Stimulated activated CD4-positive, alpha-beta T cell treated with anti-CD3 and anti-CD28 coated beads, Interleukin-4, amount 100 ng/mL, for 48 hours (primary cell): ENCODE data around the gene UGT2A3.
"Not testable (repeated sequence)": the region's sequence is repeated elsewhere in the genome, so short reads cannot be mapped to it uniquely, and the experiment has no call there.

Source experiments
- DNase-seq, 2 donors: peaks; one replicate each; pipeline ENCODE4 v3.0.0-alpha.2; 2020; ENCODE audit warnings: low read depth in 2 of 2

The UGT2A3 gene

DNA sequence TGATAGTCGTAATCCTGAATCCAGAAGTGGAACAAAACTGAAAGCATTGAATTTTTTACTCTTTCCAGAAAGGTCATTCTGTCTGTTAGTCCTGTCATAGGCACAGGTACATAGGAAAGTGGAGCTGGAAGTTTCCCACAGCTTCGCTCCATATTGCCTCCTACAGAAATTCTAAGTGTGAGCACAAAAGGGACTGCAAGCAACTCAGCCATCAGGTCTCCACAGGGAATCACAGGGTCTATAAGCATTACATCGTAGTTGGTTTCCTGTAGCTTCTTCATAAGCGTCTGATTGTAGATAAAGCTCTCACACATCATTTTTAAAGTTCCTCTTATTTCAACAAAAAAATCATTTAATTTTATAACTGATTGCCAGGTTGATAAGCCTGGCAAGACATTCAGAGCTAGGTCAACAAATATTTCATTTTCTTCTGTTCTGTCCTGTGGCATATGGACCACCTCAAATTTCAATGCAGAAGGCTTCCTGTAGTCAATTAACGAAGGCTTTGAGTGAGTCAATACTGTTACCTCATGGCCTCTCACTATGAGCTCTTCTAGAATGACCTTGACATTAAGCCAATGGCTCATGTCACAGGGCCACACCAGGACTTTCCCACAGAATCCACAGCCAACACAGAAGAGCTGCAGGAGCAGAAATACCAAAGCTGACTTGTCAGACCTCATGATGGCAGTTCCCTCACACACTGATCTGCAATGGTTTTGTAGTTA lies at the start of gene UGT2A3:
Gene UGT2A3, minus strand, starts transcription at position 727 of the 728 bp plus-strand sequence. Its CDS starts 44 bp downstream, at position 683.
- DNase-seq, result no peak

DNA sequence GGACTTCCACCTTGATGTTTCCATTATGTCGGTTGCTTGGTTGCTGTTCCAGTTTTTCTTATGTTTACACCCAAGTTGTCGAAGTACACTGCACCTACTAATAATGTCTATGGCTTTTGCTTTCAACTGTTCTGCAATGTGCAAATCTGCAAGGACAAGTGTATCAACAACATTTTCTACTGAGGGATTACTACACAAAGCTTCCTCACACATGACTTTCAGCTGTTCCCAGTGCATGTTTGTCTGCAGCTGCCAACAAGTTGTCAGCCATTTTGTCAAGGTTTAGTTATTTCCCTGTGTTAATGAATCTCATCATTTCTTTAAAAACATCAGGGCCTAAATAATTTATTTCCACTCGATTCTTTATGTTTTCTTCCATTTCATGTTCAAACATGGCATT lies 45.4 kb upstream of the UGT2A3 start:
- no peak for DNase-seq

DNA sequence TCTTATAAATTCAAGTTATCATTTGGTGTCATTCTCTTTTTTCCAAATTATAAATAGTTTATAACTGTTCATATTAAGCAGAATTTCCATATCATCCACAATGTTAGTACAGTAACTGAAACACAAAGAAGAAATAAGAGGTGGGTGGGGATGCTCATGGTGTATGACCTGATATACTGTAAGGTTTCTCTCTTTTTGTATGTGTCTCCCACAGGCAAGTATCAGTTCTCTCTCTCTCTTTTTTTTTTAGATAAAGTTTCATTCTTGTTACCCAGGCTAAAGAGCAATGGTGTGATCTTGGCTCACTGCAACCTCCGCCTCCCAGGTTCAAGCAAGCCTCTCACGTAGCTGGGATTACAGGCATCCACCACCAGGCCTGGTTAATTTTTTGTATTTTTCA lies 43.7 kb upstream of the UGT2A3 start:
- DNase-seq, result no peak

DNA sequence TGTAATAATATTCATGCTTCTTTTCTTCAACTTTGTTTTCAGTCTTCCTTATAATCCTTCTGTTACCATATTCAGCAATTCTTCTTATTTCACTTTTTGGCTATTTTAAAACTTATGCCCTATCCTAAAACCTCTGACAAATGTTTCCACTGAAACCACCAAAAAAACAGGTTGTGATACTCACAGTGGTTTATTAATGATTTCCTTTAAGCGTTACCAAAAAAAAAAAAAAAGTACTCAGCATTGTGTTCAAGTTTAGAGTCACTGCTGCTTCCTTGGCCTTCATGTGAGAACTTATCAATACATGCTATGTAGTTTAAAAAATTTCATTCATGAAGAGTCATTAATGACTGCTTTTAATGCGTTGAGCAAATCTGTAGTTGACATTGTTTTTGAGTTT lies 35.4 kb upstream of the UGT2A3 start:
- no peak for DNase-seq

DNA sequence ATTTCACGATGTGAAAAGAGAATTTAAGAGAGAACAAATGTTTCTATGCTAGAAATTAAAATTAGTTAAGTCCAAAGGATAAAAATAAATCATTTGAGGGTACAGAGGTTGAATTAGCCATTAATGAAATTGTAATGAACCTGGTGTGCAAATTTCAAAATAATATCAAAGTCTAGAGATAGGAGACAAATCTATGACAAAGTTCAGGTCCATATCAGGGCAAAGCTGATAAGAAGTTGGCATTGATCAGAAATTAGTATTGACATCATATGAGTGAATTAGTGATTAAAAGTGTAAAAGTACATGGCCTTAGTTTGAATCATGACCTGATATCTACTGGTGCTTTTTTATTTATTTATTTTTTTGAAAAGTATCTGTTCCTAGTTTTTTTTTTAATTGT lies 33.8 kb upstream of the UGT2A3 start:
- DNase-seq, result no peak

DNA sequence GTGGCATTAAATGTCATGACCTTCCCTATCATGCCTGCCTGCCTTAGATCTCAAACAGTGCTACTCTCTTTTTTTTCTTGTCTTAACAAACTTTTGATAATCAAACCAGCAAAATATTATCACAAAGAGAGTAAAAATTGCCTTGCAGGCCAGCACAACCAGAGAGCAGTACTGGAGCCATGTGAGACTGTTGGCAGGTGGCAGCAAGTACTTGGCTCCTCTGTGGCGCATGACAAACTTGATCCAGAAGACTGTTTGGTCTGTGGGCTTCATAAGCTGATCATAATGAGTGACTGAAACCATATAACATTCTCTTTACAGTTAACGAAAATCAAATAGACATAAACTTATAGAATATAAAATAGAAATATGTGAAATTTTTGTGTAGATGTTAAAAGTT lies 33.3 kb upstream of the UGT2A3 start:
- DNase-seq, result no peak

DNA sequence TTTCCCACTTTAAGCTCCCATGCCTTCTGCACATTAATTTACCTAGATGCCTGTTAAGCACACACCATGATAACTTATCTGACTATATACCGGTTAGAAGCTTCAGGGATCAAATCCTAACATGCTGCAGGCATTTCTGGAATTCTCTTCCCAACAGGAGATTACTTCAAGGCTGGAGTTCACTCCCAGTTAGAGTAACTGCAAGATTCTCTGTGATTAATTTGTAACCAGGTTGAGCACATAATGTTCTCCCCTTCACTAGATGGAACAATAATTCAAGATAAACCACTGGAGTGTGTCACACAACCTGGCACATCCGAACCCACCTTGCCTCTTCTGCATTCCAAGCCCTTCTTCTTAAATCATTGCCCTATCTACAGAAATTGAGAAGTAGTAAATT lies 11.8 kb upstream of the UGT2A3 start:
- no peak for DNase-seq

DNA sequence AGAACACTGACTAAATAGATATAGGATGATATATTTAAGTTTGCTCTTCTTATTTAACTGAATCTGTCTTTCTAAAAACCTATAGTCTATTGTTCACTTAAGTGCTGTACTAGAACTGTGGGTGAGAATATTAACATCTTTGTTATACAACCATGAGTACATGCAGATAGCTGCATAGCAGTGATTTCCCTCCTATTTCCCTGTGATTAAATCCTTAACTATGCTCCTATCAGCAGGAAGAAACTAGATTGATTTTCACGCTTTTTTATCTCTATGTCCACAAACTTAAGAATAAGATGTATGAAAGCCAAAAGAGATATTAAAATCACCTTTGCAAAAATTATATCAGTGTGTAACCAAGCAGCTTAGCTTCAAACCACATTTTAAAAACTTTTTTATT lies 11.3 kb upstream of the UGT2A3 start:
- no peak for DNase-seq

DNA sequence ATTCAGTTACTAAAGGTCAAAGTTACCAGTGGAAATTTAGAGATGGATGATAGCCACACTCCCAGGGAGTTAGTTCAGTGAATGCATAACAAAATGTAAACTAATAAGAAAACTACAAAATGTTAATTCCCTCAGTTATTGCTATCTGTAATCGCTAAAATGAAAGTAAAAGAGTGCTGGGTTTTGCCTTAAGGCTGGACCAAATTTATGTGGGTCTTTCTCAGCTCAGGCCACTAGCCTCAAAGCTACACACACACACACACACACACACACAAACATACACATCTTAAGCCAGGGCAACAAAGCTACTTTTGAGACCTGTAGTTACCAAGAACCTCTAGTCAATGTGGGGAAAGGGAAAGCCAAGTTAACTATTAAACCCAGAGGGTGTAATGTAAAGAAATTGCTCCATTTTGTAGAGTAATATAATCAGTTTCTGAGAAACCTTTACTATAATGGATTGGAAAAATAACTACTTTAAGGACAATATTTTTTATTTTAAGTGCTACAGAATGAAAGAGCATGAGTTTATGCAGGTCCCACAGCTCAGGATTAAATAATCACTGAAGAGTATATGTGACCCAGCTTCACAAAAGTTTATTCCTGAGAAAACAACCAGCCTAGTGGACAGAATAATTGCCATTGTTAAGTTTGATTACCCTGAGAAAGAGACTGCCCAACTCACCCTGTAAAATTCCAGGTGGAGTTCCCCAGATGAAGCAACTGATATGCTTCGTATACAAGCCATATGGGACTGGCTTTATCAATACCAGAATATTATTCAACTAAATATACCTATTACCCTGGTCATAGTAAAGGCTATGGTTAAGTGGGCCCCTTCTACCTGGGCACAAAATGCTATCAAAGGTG lies 8.9 kb upstream of the UGT2A3 start:
- no peak for DNase-seq

DNA sequence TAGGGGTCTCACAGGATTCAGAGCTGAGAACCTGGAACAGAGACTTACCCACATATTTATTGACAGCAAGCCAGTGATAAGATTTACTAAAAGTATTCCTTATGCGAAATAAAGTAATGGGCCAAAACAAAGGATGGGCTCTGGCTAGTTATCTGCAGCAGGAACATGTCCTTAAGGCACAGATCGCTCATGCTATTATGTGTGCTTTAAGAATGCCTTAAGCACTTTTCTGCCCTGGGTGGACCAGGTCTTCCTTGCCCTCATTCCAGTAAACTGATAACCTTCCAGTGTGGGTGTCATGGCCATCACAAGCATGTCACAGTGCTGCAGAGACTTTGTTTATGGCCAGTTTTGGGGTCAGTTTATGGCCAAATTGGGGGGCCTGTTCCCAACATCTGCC lies 7.5 kb upstream of the UGT2A3 start:
- DNase-seq, result not testable (repeated sequence)

DNA sequence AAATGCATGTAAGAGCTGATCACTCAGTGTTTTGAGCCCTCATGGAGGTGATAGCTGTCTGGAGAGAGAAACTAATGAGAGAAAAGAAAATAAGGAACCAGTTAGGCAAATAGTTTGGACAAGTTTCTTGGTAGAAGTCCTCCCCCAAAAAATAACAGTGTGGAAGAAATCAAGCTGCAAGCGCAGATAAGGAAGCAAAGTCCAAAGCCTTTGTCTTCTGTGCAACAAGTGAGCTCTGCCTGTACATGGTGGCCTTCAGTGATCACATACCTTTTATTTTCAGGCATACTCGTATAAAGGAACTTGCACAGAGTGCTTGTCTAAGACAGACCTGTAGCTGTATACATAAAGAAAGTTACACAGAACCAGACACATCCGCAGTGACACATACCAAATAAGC lies 2.5 kb upstream of the UGT2A3 start:
- no peak for DNase-seq

DNA sequence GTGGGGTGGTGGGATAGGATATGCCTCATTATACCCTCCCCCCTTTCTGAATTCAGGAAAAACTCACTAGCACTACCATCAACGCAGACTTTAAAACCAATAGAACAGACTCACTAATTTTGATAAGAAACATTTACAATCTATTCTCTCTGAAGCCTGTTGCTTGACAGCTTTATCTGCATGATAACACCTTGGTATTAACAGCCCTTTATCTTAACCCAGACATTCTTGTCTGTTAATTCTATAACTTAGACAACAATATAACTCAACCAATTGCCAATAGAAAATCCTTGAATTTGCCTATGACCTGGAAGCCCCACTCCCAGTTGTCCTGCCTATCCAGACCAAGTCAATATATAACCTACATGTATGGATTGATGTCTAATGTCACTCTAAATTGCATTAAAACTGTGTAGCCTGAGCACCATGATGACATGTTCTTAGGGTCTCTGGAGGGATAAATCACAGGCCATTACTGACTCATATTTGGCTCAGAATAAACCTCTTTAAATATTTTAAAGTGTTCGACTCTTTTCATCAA lies 1.5 kb upstream of the UGT2A3 start:
- no peak for DNase-seq

DNA sequence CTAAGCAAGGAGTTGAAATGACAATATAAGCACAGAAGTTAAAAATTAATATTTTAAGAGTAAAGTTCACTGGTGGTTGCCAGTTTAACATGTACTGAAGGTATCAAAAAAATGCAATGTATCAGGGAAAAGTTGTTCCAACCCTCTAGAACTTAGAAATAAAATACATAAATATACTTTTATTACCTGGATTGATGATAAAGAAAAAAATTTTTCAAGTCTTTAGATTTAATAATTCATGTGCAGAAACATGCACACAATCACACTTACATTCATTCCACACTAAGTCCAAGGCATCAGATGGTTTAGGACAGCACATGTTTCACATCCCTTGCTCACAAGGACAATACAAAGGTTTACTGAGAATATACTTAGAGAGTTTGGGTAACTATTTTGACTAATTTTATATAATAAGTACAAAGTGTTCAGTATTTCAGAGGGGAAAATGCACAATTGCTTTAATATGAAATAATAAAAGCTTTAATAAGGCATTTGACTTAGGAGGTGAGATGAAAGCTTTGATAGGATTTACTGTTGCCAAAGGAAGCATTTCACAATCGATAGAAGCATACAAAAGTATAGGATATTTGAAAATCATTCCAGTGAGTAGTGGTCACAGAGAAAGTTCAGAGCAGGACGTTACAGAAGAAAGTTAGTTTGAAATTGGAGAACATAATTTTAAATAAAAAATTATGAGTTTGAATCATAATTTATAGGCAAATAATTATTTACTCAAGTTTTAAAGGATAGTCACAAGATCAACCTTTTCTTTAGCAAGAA lies 392 bp upstream of the UGT2A3 start:
- no peak for DNase-seq

DNA sequence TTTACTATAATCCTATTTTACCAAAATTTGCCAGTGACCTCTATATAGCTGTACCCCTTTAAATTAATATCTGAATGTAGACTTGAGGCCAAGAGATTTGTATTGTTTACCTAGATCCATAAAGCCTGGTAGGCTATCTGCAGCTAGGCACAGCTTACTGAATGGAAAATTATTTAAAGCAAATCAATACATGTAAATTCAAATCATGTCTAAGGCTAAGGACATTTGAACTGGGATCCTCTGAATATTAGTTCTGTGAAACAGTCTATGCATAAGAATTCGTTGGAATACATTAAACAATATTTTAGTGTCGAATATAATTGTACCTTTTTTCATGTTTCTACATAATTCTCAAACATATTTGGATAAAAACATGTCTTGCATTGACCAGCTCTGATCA lies 1.6 kb downstream of the UGT2A3 start:
- DNase-seq, result no peak

DNA sequence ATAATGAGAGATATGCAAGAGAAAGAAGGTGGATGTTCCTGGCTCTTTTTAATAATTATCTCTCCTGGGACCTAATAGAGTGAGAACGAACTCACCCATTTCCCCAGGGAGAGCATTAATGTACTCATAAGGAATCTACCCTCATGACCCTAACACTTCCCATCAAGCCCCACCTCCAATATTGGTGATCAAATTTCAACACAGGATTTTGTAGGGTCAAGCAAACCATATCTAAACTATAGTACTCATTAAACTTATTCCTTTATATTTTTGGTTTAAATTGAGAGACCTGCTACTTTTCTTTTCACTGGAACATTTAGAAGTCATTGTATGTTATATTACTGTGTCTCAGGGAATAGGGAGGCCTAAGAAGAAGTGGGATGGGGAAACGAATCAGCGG lies 2.6 kb downstream of the UGT2A3 start:
- DNase-seq, result no peak

DNA sequence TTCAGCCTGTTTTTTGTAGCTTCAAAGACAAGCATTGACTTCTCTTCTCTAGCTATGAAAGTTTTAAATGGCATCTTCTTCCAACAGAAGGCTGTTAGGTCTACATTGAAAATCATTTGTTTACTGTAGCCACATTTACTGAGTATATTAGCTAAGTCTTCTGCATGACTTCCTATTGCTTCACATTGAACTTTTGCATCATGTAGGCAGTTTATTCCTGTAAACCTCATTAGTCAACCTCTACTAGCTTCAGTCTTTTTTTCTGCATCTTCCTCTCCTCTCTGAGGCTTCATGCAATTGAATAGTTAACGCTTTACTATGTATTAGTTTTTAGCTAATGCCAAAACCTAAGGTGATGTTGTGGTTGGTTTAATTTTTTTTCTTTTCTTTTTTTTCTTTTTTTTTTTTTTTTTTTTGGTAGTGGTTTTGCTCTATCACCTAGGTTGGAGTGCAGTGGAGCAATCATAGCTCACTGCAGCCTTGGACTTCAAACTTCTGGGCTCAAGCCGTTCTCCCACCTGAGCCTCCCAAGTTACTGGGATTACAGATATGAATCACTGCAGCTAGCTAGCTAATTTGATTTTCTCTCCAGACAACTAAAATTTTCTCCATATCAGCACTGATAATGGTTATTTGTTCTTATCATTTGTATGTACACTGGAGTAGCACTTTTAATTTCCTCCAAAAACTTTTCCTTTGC lies 3.4 kb downstream of the UGT2A3 start:
- no peak for DNase-seq

DNA sequence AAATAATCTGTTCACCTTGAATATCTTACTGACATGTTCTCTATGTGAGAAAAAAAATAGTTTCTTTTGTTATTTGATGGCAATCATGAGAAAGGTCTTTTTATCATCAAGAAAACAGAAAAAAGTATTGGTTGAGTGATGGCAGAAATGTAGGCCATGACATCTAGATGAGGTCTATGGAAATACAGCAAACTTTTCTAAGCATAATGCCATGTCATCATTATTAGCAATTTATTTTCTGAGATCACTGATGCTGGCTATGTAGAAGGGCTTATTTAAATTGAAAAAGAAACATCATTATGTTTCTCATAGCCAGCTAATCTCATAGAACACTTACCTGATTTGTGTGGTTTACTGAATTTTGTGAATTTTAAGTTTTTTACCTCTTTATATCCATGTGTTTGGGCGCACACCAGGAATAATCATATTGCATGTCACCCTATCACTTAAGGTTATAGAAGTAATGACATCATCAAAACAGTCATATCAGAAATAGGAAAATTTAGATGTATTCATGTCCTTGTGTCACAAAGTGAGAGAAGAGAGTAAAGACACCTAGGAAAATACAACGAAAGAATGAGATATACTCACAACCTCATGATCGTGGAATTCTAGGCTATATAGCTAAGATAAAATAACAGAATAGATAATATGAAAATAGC lies 22.4 kb downstream of the UGT2A3 start:
- no peak for DNase-seq

DNA sequence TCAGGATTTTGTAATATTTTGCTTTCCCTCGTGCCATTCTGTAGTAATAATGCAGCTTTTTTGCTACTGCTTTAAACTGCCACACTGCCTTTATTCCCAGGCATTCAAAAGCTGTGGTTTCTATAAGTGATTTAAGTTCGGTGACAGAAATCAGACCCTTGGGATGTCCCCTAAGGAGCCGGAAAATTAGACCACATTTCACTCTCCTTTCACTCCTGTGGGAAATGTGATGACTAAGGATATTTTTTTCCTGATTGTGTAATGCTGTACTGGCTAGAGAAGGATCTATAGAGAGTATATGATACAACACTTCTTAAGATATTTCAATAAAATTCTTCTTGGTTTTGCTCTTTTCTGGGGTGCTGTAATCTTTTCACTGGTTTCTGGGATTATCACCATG lies 24.4 kb downstream of the UGT2A3 start:
- no peak for DNase-seq

DNA sequence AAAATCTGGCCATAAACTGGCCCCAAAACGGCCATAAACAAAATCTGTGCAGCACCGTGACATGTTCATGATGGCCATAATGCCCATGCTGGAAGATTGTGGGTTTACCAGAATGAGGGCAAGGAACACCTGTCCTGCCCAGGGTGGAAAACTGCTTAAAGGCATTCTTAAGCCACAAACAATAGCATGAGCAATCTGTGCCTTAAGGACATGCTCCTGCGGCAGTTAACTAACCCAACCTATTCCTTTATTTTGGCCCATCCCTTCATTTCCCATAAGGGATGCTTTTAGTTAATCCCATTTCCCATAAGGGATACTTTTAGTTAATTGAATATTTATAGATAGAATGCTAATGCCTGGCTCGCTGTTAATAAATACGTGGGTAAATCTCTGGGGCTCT lies 29.4 kb downstream of the UGT2A3 start:
- not testable (repeated sequence) for DNase-seq

DNA sequence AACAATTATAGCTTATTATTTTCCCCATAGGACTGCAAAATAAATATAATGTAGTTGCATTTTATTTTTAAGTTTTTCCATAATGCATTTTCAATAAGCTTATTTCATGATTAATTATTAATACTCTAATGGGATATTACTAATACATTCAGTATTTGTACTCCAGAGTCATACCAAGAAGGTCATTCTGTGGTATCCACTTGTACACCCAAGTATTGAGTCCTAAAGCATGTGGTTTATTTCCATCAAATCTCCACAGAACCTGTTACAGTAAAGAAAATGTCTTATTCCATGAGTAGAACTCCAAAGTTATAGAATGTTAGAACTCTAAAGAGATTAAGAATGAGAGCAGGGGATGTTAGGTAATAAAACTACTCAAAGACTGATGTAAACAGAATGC lies 30.6 kb downstream of the UGT2A3 start:
- DNase-seq, result no peak

DNA sequence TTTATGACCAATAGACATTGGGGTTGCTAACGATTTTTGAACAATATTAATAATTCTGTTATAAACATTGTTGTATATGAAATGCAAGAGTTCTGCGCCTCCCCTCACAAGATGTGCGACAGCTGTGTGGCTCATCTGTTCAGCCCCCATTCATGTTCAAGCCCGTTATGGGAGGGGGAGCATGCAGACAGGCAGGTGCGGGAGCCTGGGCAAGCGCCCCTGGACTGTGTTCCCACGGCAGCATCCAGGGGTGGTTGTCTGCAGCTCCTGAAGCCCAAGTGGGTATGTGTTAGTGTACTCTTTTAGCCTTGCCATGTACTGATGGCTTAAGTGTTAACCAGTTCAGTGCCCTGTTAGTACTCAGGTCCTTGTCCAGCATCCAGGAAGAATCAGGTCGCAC lies 34.6 kb downstream of the UGT2A3 start:
- DNase-seq, result no peak
